Keratinocyte (primary cell): Measurements from ENCODE around the gene ASXL2. TPM values are rescaled to one million over a fixed set of nuclear protein-coding genes. Genes with fewer than 3 reads are reported as not detected.
"Not testable (repeated sequence)": the region's sequence is repeated elsewhere in the genome, so short reads cannot be mapped to it uniquely, and the experiment has no call there.

Experiments
- DNase-seq: peaks from one replicate; pipeline ENCODE4 v3.0.0-alpha.2; 2011; ENCODE audit warnings: low read depth, missing footprints, low spot score
- FAIRE-seq: peaks from 2 replicates; lab custom pipeline; 2011; peaks lifted over from hg19 to GRCh38; lab: Jason Lieb, UNC
- H2AFZ ChIP-seq: 2 replicates; pipeline ENCODE4 v1.6.0; 2012; ENCODE audit warnings: low read length, control low read depth, inconsistent platforms; ENCODE audit not compliant: control insufficient read depth
- H3K27ac ChIP-seq: 2 replicates; pipeline ENCODE4 v1.5.1; 2011; ENCODE audit warnings: low read length; ENCODE audit not compliant: control insufficient read depth, insufficient read depth
- H3K27me3 ChIP-seq: 3 replicates; pipeline ENCODE4 v1.6.0; 2011; ENCODE audit warnings: low read length; ENCODE audit not compliant: control insufficient read depth, insufficient read depth; ENCODE audit errors: extremely low read depth
- H3K36me3 ChIP-seq, 2 experiments: 2 replicates in 1 of 2; 3 replicates in 1 of 2; pipeline ENCODE4 v1.5.1; 2011; ENCODE audit warnings: low read length in 2 of 2, mild to moderate bottlenecking in 1 of 2; ENCODE audit not compliant: control insufficient read depth in 2 of 2, insufficient read depth in 2 of 2; ENCODE audit errors: extremely low read depth in 1 of 2
- H3K4me1 ChIP-seq: 3 replicates; pipeline ENCODE4 v1.5.1; 2011; ENCODE audit warnings: low read length; ENCODE audit not compliant: control insufficient read depth, insufficient read depth; ENCODE audit errors: extremely low read depth
- H3K4me2 ChIP-seq: 3 replicates; pipeline ENCODE4 v1.6.0; 2011; ENCODE audit warnings: low read depth, low read length; ENCODE audit not compliant: control insufficient read depth, insufficient read depth; ENCODE audit errors: extremely low read depth
- H3K4me3 ChIP-seq, 3 experiments: fragments of 200-600 bp in 1 of 3; sonication (generic) in 1 of 3; 2 replicates in 2 of 3; 3 replicates in 1 of 3; pipeline ENCODE4 v1.5.1; 2011 to 2016; ENCODE audit warnings: low read length in 3 of 3, mild to moderate bottlenecking in 3 of 3, control low read depth in 2 of 3, inconsistent platforms in 1 of 3, low read depth in 1 of 3, mixed read lengths in 1 of 3, mixed run types in 1 of 3, moderate library complexity in 1 of 3; ENCODE audit not compliant: control insufficient read depth in 2 of 3, insufficient read depth in 2 of 3; ENCODE audit errors: extremely low read depth in 1 of 3
- H3K79me2 ChIP-seq: 2 replicates; pipeline ENCODE4 v1.6.0; 2012; ENCODE audit warnings: low read length; ENCODE audit not compliant: control insufficient read depth, insufficient read depth
- H3K9ac ChIP-seq: 3 replicates; pipeline ENCODE4 v1.6.0; 2011; ENCODE audit warnings: low read length; ENCODE audit not compliant: control insufficient read depth, insufficient read depth; ENCODE audit errors: extremely low read depth
- H3K9me1 ChIP-seq: 3 replicates; pipeline ENCODE4 v1.6.0; 2011; ENCODE audit warnings: low read length; ENCODE audit not compliant: control insufficient read depth, insufficient read depth; ENCODE audit errors: extremely low read depth
- H3K9me3 ChIP-seq: 2 replicates; pipeline ENCODE4 v1.5.1; 2012; ENCODE audit warnings: low read depth, low read length; ENCODE audit not compliant: control insufficient read depth
- H4K20me1 ChIP-seq: 3 replicates; pipeline ENCODE4 v1.6.0; 2011; ENCODE audit warnings: low read length; ENCODE audit not compliant: control insufficient read depth, insufficient read depth; ENCODE audit errors: extremely low read depth
- CTCF ChIP-seq, 3 experiments: IDR thresholded peaks in 1 of 3; conservative IDR thresholded peaks in 1 of 3; optimal IDR thresholded peaks in 1 of 3; 2 replicates in 2 of 3; 3 replicates in 1 of 3; pipeline versions ENCODE3 to v1.5.1; 2011; ENCODE audit warnings: low read length in 3 of 3, mild to moderate bottlenecking in 3 of 3, moderate library complexity in 2 of 3, control low read depth in 1 of 3, inconsistent platforms in 1 of 3; ENCODE audit not compliant: insufficient read depth in 2 of 3; ENCODE audit errors: extremely low read depth in 1 of 3
- EZH2 ChIP-seq: IDR thresholded peaks from one replicate; pipeline ENCODE4 v1.6.1; 2012; ENCODE audit warnings: inconsistent platforms, mild to moderate bottlenecking, low read length, moderate library complexity
- dilution Hi-C: fragments of 300-500 bp; cut with MboI; formaldehyde crosslinking; loops from one replicate; pipeline ENCODE4 v1.7.0; 2020; ENCODE audit warnings: low sequenced_read_pairs; ENCODE audit not compliant: extremely low pct_ligation_motif_present
- polyA plus RNA-seq, 5 experiments: library from polyadenylated mRNA; depleted of rRNA in 3 of 5; stranded (reverse) in 3 of 5; stranded (forward) in 1 of 5; unstranded in 1 of 5; fragments of >200 nt; gene quantifications; 1 replicate in 1 of 5; 2 replicates in 3 of 5; 3 replicates in 1 of 5; pipeline versions ENCODE4 v1.2.1 to v1.2.3, GENCODE V29; 2011 to 2012; ENCODE audit warnings: missing spikeins in 2 of 5, low read depth in 1 of 5, low replicate concordance in 1 of 5

The ASXL2 gene
- polyA plus RNA-seq, 1 donor (not counting 4 experiments of a cell fraction or from before 2014, with no cell fraction given), result 12.5 TPM

- H3K4me2 ChIP-seq, FAIRE-seq, H3K4me1 ChIP-seq, H3K9me1 ChIP-seq, H3K4me3 ChIP-seq, H4K20me1 ChIP-seq, H3K27ac ChIP-seq, dilution Hi-C loops, H2AFZ ChIP-seq, H3K79me2 ChIP-seq, DNase-seq, H3K9ac ChIP-seq, H3K9me3 ChIP-seq, H3K27me3 ChIP-seq, H3K36me3 ChIP-seq: not testable (repeated sequence)
Measured at GRCh38 chr2:25915411-25915810, 37.1 kb upstream of the ASXL2 start.

GRCh38 chr2:25913696-25913973 lies 35.3 kb upstream of the ASXL2 start:
- H3K9me1 ChIP-seq, H3K79me2 ChIP-seq, H2AFZ ChIP-seq, H3K36me3 ChIP-seq, DNase-seq, FAIRE-seq, H3K4me1 ChIP-seq, H3K9ac ChIP-seq, H3K27me3 ChIP-seq, H3K4me3 ChIP-seq, H4K20me1 ChIP-seq, dilution Hi-C loops, H3K9me3 ChIP-seq, H3K27ac ChIP-seq: not testable (repeated sequence)
- peak overlapping the region; percentile 25 for H3K4me2 ChIP-seq

GRCh38 chr2:25912851-25913695 lies 34.8 kb upstream of the ASXL2 start:
- dilution Hi-C loops, result no loop called here
- no peak overlapping the region for H3K4me3 ChIP-seq
- H3K4me1 ChIP-seq, result no peaks in the 10 kb centered on the region
- no peaks in the 10 kb centered on the region for H3K9me3 ChIP-seq
- H3K36me3 ChIP-seq, result no peaks in the 10 kb centered on the region
- no peak for TF ChIP-seq CTCF (optimal IDR thresholded peaks at IDR 0.05 in 1 of 3, IDR thresholded peaks at IDR 0.05 in 1 of 3, conservative IDR thresholded peaks at IDR 0.05 in 1 of 3; ENCODE audit: extremely low read depth in 1 of 3, insufficient read depth in 2 of 3, low read length in 3 of 3)
- no peak for TF ChIP-seq EZH2
- no peaks in the 10 kb centered on the region for H3K27me3 ChIP-seq
- no peaks in the 10 kb centered on the region for H3K9me1 ChIP-seq
- FAIRE-seq (peak; percentile 44), DNase-seq (no peak)
- peak overlapping the region; percentile 25 for H3K4me2 ChIP-seq
- peak overlapping the region; percentile 34 for H2AFZ ChIP-seq
- no peak overlapping the region for H3K27ac ChIP-seq
- no peaks in the 10 kb centered on the region for H3K79me2 ChIP-seq
- no peaks in the 10 kb centered on the region for H4K20me1 ChIP-seq
- H3K9ac ChIP-seq, result no peak overlapping the region

- dilution Hi-C loops, H4K20me1 ChIP-seq, H3K79me2 ChIP-seq, H3K27ac ChIP-seq, H3K36me3 ChIP-seq, H3K4me1 ChIP-seq, H3K9me1 ChIP-seq, H3K9ac ChIP-seq, H3K4me2 ChIP-seq, H2AFZ ChIP-seq, H3K9me3 ChIP-seq, DNase-seq, H3K4me3 ChIP-seq, H3K27me3 ChIP-seq, FAIRE-seq: not testable (repeated sequence)
Measured at GRCh38 chr2:25909574-25909973, 31.3 kb upstream of the ASXL2 start.
